IMR-90 (cell line): Measurements from ENCODE around the gene TBC1D24. TPM values are rescaled to one million over a fixed set of nuclear protein-coding genes. Genes with fewer than 3 reads are reported as not detected.

ENCODE experiments used
- ATAC-seq: fragments of 200-7000 bp; cut with Tn5 transposase; 2 replicates; pipeline ENCODE4 v1.9.1; 2020; ENCODE audit warnings: low read depth, mild to moderate bottlenecking, moderate library complexity
- BruUV-seq: library from RNA; stranded (reverse); fragments of 400-500 nt; replicated peaks from 2 replicates; lab custom pipeline; 2021; lab: Mats Ljungman, UMichigan
- CTCF ChIA-PET: fragments of 300-600 bp; formaldehyde crosslinking; extraction: SDS; loops from one replicate; lab custom pipeline; 2021; ENCODE audit warnings: antibody characterized with exemption; lab: Yijun Ruan, JAX
- POLR2A ChIA-PET: fragments of 300-600 bp; sonication (Branson Sonifier 250); formaldehyde crosslinking; loops from one replicate; lab custom pipeline; 2022; ENCODE audit warnings: antibody characterized with exemption; ENCODE audit not compliant: unreplicated experiment; lab: Charles Lee
- DNase-seq: peaks from one replicate; pipeline ENCODE4 v3.0.0; 2013
- H2AFZ ChIP-seq: replicated peaks from 2 replicates; pipeline ENCODE3; 2013; ENCODE audit warnings: low read length, mild to moderate bottlenecking; ENCODE audit not compliant: poor library complexity
- H2AK5ac ChIP-seq: 2 replicates; pipeline ENCODE4 v1.6.1; 2013; ENCODE audit warnings: low read depth, low read length, inconsistent platforms
- H2AK9ac ChIP-seq: replicated peaks from 2 replicates; pipeline ENCODE3; 2013; ENCODE audit warnings: mild to moderate bottlenecking, low read depth, low read length, moderate library complexity; ENCODE audit not compliant: poor library complexity
- H2BK120ac ChIP-seq: 2 replicates; pipeline ENCODE4 v1.6.1; 2013; ENCODE audit warnings: low read depth, low read length, inconsistent platforms
- H2BK15ac ChIP-seq: 3 replicates; pipeline ENCODE4 v1.6.1; 2013; ENCODE audit warnings: low read depth, low read length, inconsistent platforms
- H2BK20ac ChIP-seq: 2 replicates; pipeline ENCODE4 v1.6.1; 2013; ENCODE audit warnings: low read depth, mild to moderate bottlenecking, inconsistent platforms, low read length, moderate library complexity
- H2BK5ac ChIP-seq: 2 replicates; pipeline ENCODE4 v1.6.1; 2013; ENCODE audit warnings: mild to moderate bottlenecking, low read depth, low read length, inconsistent platforms; ENCODE audit not compliant: poor library complexity, severe bottlenecking
- H3K14ac ChIP-seq: replicated peaks from 2 replicates; pipeline ENCODE4 v1.6.1; 2013; ENCODE audit warnings: low read depth, low read length, inconsistent platforms
- H3K18ac ChIP-seq: 2 replicates; pipeline ENCODE4 v1.6.1; 2013; ENCODE audit warnings: low read depth, low read length, control low read depth
- H3K23ac ChIP-seq: 2 replicates; pipeline ENCODE4 v1.6.1; 2013; ENCODE audit warnings: low read depth, low read length, inconsistent platforms
- H3K27ac ChIP-seq: 2 replicates; pipeline ENCODE4 v1.5.1; 2013; ENCODE audit warnings: mild to moderate bottlenecking, control low read depth, low read length; ENCODE audit not compliant: insufficient read depth
- H3K27me3 ChIP-seq: 2 replicates; pipeline ENCODE4 v1.6.1; 2013; ENCODE audit warnings: low read length; ENCODE audit not compliant: control insufficient read depth, insufficient read depth
- H3K36me3 ChIP-seq: 2 replicates; pipeline ENCODE4 v1.6.1; 2013; ENCODE audit warnings: low read length, mixed read lengths; ENCODE audit not compliant: control insufficient read depth, insufficient read depth
- H3K4ac ChIP-seq: 2 replicates; pipeline ENCODE4 v1.6.1; 2013; ENCODE audit warnings: low read depth, low read length, inconsistent platforms
- H3K4me1 ChIP-seq: 2 replicates; pipeline ENCODE4 v1.6.1; 2013; ENCODE audit warnings: low read length, mixed read lengths; ENCODE audit not compliant: control insufficient read depth, insufficient read depth
- H3K4me2 ChIP-seq: 2 replicates; pipeline ENCODE4 v1.6.1; 2013; ENCODE audit warnings: low read depth, mild to moderate bottlenecking, control low read depth, low read length, moderate library complexity
- H3K4me3 ChIP-seq: 2 replicates; pipeline ENCODE4 v1.5.1; 2013; ENCODE audit warnings: low read depth, mild to moderate bottlenecking, control low read depth, low read length, moderate library complexity; ENCODE audit not compliant: insufficient read depth
- H3K56ac ChIP-seq: 2 replicates; pipeline ENCODE4 v1.6.1; 2013; ENCODE audit warnings: low read length, inconsistent platforms; ENCODE audit not compliant: insufficient read depth; ENCODE audit errors: extremely low read depth
- H3K79me1 ChIP-seq, 2 experiments: 2 replicates each; pipeline ENCODE4 v1.6.1; 2013; ENCODE audit warnings: low read length in 2 of 2, inconsistent platforms in 1 of 2, low read depth in 1 of 2
- H3K9ac ChIP-seq: 2 replicates; pipeline ENCODE4 v1.6.1; 2013; ENCODE audit warnings: low read depth, low read length, control low read depth
- H3K9me1 ChIP-seq: 2 replicates; pipeline ENCODE4 v1.6.1; 2013; ENCODE audit warnings: low read length, inconsistent platforms; ENCODE audit not compliant: insufficient read depth
- H3K9me3 ChIP-seq: 2 replicates; pipeline ENCODE4 v1.6.1; 2013; ENCODE audit warnings: low read length; ENCODE audit not compliant: control insufficient read depth, insufficient read depth
- H4K20me1 ChIP-seq: 2 replicates; pipeline ENCODE4 v1.6.1; 2013; ENCODE audit warnings: low read length, inconsistent platforms; ENCODE audit not compliant: insufficient read depth
- H4K5ac ChIP-seq: 2 replicates; pipeline ENCODE4 v1.6.1; 2013; ENCODE audit warnings: mild to moderate bottlenecking, low read depth, low read length, control low read depth
- H4K8ac ChIP-seq, 2 experiments: 2 replicates each; pipeline ENCODE4 v1.6.1; 2013; ENCODE audit warnings: low read depth in 2 of 2, low read length in 2 of 2, control low read depth in 1 of 2, inconsistent platforms in 1 of 2
- H4K91ac ChIP-seq: 2 replicates; pipeline ENCODE4 v1.6.1; 2013; ENCODE audit warnings: low read depth, low read length, inconsistent platforms; ENCODE audit not compliant: insufficient read depth
- CEBPB ChIP-seq: IDR thresholded peaks from 2 replicates; pipeline ENCODE4 v1.6.1; 2012; ENCODE audit warnings: low read depth, low read length, improper control_type of control experiment
- CHD1 ChIP-seq: IDR thresholded peaks from 2 replicates; pipeline ENCODE4 v1.6.1; 2012; ENCODE audit warnings: low read depth, low read length, improper control_type of control experiment
- FOS ChIP-seq: fragments of 150-350 bp; IDR thresholded peaks from 2 replicates; pipeline ENCODE4 v1.6.1; 2016; ENCODE audit warnings: low read depth, low read length
- MAFK ChIP-seq: IDR thresholded peaks from 2 replicates; pipeline ENCODE4 v1.6.1; 2012; ENCODE audit warnings: low read depth, low read length, improper control_type of control experiment
- RAD21 ChIP-seq: IDR thresholded peaks from 2 replicates; pipeline ENCODE4 v1.6.1; 2012; ENCODE audit warnings: low read length, improper control_type of control experiment
- RCOR1 ChIP-seq: IDR thresholded peaks from 2 replicates; pipeline ENCODE4 v1.6.1; 2012; ENCODE audit warnings: mild to moderate bottlenecking, low read length, improper control_type of control experiment; ENCODE audit not compliant: insufficient replicate concordance
- RFX5 ChIP-seq: IDR thresholded peaks from 2 replicates; pipeline ENCODE4 v1.8.0; 2012; ENCODE audit warnings: low read depth, mild to moderate bottlenecking, low read length, moderate library complexity
- SMC3 ChIP-seq: fragments of 150-350 bp; IDR thresholded peaks from 2 replicates; pipeline ENCODE4 v1.6.1; 2016; ENCODE audit warnings: low read depth, mild to moderate bottlenecking, antibody characterized with exemption, low read length, moderate library complexity
- USF2 ChIP-seq: fragments of 150-350 bp; IDR thresholded peaks from 2 replicates; pipeline ENCODE4 v1.6.1; 2017; ENCODE audit warnings: mild to moderate bottlenecking, antibody characterized with exemption, low read length, low read depth
- WGBS, 2 experiments: methylation state at CpG; one replicate each; pipeline versions ENCODE4 v1.1.5 to v1.1.7; 2013; ENCODE audit warnings: missing lambda C conversion rate in 2 of 2; ENCODE audit not compliant: insufficient read length in 1 of 2; ENCODE audit errors: extremely low coverage in 2 of 2; 5-methylcytosine and 5-hydroxymethylcytosine counted together
- dilution Hi-C: fragments of 300-500 bp; cut with HindIII; formaldehyde crosslinking; loops from one replicate; pipeline ENCODE4 v1.14.3; 2018; ENCODE audit warnings: low sequenced_read_pairs; ENCODE audit not compliant: unreplicated experiment
- in situ Hi-C: fragments of 300-500 bp; cut with MboI; formaldehyde crosslinking; loops from 3 replicates; pipeline ENCODE4 v1.14.3; 2019; ENCODE audit warnings: low sequenced_read_pairs, inconsistent platforms, mixed read lengths
- intact Hi-C: fragments of 100-400 bp; cut with micrococcal nuclease; formaldehyde crosslinking; loops from 2 replicates; pipeline ENCODE4 v1.10.0; 2022
- polyA plus RNA-seq, 3 experiments: library from polyadenylated mRNA; depleted of rRNA; stranded (reverse); fragments of >200 nt; gene quantifications; 2 replicates each; pipeline ENCODE4 v1.2.3, GENCODE V29; 2012; ENCODE audit warnings: low replicate concordance in 1 of 3
- total RNA-seq: library from RNA; depleted of rRNA; stranded (reverse); fragments of >200 nt; gene quantifications from 2 replicates; pipeline ENCODE4 v1.2.3, GENCODE V29; 2012
- TF ChIP-seq, protein P1 (sequence below): fragments of 150-350 bp; IDR thresholded peaks from 2 replicates; pipeline ENCODE4 v1.6.1; 2016; ENCODE audit warnings: low read depth, mild to moderate bottlenecking, low read length, moderate library complexity, borderline replicate concordance

TBC1D24 gene
- total and polyA plus RNA-seq, 2 of the 4 experiments (the other 2 are of a cell fraction): 7.5 to 13.4 TPM

- Histone ChIP-seq H3K79me1 (peaks cover 30 to 74% of the 10 kb centered on the region in 2 experiments), H3K4ac (no peak overlapping the region), H4K5ac (no peak overlapping the region), H3K27ac (no peak overlapping the region), H3K9ac (no peak overlapping the region), H3K9me3 (no peaks in the 10 kb centered on the region), H3K14ac (no peak overlapping the region), H2BK20ac (no peak overlapping the region), H3K9me1 (peaks cover 6% of the 10 kb centered on the region; the same call in 1 of the 2 replicates), H3K18ac (no peak overlapping the region), H2BK120ac (no peak overlapping the region), H2AFZ (no peak overlapping the region), H3K4me2 (no peak overlapping the region), H4K8ac (no peak overlapping the region), H2BK15ac (no peak overlapping the region), H3K36me3 (no peaks in the 10 kb centered on the region), H4K91ac (no peak overlapping the region), H3K4me1 (peaks cover 16% of the 10 kb centered on the region), H3K23ac (no peak overlapping the region), H2AK5ac (no peak overlapping the region), H4K20me1 (peaks cover 23% of the 10 kb centered on the region), H2BK5ac (no peak overlapping the region), H3K27me3 (no peaks in the 10 kb centered on the region), H2AK9ac (no peak overlapping the region), H3K4me3 (no peak overlapping the region), H3K56ac (no peak overlapping the region)
- intact Hi-C loops: no loop called here
- POLR2A ChIA-PET: no interaction called here
- WGBS, 2 experiments: 97% methylated on average over 5 of the region's 12 CpGs; no CpG with 5 or more reads in 1 of the 2 experiments
- in situ Hi-C loops: no loop called here
- no peak for DNase-seq
- BruUV-seq: no TSS peak
- dilution Hi-C loops: no loop called here
- no peak for ATAC-seq
- TF ChIP-seq FOS (no peak), RCOR1 (no peak), MAFK (no peak), CEBPB (no peak), SMC3 (no peak), CHD1 (no peak), RFX5 (no peak), RAD21 (no peak), USF2 (no peak)
- TF ChIP-seq, protein P1, sequence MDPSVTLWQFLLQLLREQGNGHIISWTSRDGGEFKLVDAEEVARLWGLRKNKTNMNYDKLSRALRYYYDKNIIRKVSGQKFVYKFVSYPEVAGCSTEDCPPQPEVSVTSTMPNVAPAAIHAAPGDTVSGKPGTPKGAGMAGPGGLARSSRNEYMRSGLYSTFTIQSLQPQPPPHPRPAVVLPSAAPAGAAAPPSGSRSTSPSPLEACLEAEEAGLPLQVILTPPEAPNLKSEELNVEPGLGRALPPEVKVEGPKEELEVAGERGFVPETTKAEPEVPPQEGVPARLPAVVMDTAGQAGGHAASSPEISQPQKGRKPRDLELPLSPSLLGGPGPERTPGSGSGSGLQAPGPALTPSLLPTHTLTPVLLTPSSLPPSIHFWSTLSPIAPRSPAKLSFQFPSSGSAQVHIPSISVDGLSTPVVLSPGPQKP: no peak
- CTCF ChIA-PET: no interaction called here
These were observed 6.0 kb downstream of the TBC1D24 start for GRCh38 chr16:2480948-2481347.
